K562 (cell line): ENCODE results near the gene SAMD8. TPM values are rescaled to one million over a fixed set of nuclear protein-coding genes. Genes with fewer than 3 reads are reported as not detected.

ENCODE experiments used
- ATAC-seq: fragments of 200-7000 bp; cut with Tn5 transposase; 3 replicates; pipeline ENCODE4 v1.9.1; 2020; ENCODE audit warnings: moderate library complexity
- BruUV-seq: library from RNA; stranded (reverse); fragments of 400-500 nt; replicated peaks from 2 replicates; lab custom pipeline; 2021; lab: Mats Ljungman, UMichigan
- CTCF ChIA-PET: fragments of 300-600 bp; formaldehyde crosslinking; extraction: SDS; loops from one replicate; lab custom pipeline; 2021; ENCODE audit warnings: low intra/inter-chr PET ratio; lab: Yijun Ruan, JAX
- POLR2A ChIA-PET: fragments of 300-600, 350-650 bp; sonication (Branson Sonifier 250); formaldehyde crosslinking; extraction: SDS; loops from one replicate; lab custom pipeline; 2021; ENCODE audit warnings: antibody characterized with exemption, inconsistent platforms; lab: Yijun Ruan, JAX
- DNase-seq, 4 experiments: peaks; one replicate each; pipeline versions ENCODE4 v3.0.0 to v3.0.0-alpha.2; 2011 to 2018; ENCODE audit warnings: low spot score in 3 of 4, mixed read lengths in 3 of 4; ENCODE audit errors: extremely low read depth in 1 of 4
- FAIRE-seq: peaks from 2 replicates; lab custom pipeline; 2011; peaks lifted over from hg19 to GRCh38; lab: Jason Lieb, UNC
- H2AFZ ChIP-seq: 2 replicates; pipeline ENCODE4 v1.6.0; 2011; ENCODE audit warnings: low read depth, low read length, control low read depth, inconsistent platforms
- H3K27ac ChIP-seq: fragments of 200-600 bp; 3 replicates; pipeline ENCODE4 v1.8.0; 2011; ENCODE audit warnings: low read depth, mild to moderate bottlenecking, control low read depth, inconsistent platforms, low read length, moderate library complexity, mixed read lengths; ENCODE audit errors: extremely low read depth
- H3K27me3 ChIP-seq, 2 experiments: fragments of 300-600 bp in 1 of 2; 2 replicates in 1 of 2; 3 replicates in 1 of 2; pipeline versions ENCODE4 v1.6.0 to v1.8.0; 2011; ENCODE audit warnings: inconsistent platforms in 2 of 2, low read length in 2 of 2, mild to moderate bottlenecking in 1 of 2, mixed read lengths in 1 of 2, moderate library complexity in 1 of 2; ENCODE audit not compliant: control insufficient read depth in 2 of 2, insufficient read depth in 2 of 2
- H3K36me3 ChIP-seq: fragments of 300-600 bp; 3 replicates; pipeline ENCODE4 v1.8.0; 2011; ENCODE audit warnings: mild to moderate bottlenecking, low read length, inconsistent platforms; ENCODE audit not compliant: control insufficient read depth, insufficient read depth
- H3K4me1 ChIP-seq, 2 experiments: fragments of 200-600 bp in 1 of 2; replicated peaks in 1 of 2; 2 replicates in 1 of 2; 3 replicates in 1 of 2; pipeline versions ENCODE4 v1.5.1 to v1.8.0; 2011; ENCODE audit warnings: inconsistent platforms in 2 of 2, low read length in 2 of 2, mild to moderate bottlenecking in 1 of 2, mixed read lengths in 1 of 2, moderate library complexity in 1 of 2; ENCODE audit not compliant: control insufficient read depth in 2 of 2, insufficient read depth in 2 of 2
- H3K4me2 ChIP-seq: 2 replicates; pipeline ENCODE4 v1.6.1; 2011; ENCODE audit warnings: low read length, control low read depth, inconsistent platforms, mixed read lengths; ENCODE audit not compliant: insufficient read depth
- H3K4me3 ChIP-seq: fragments of 200-600 bp; sonication (generic), shearing (Covaris generic); 2 replicates; pipeline ENCODE4 v1.5.1; 2016; ENCODE audit warnings: control low read depth, inconsistent platforms
- H3K79me2 ChIP-seq: fragments of 200-600 bp; 3 replicates; pipeline ENCODE4 v1.8.0; 2011; ENCODE audit warnings: low read length, inconsistent platforms; ENCODE audit not compliant: control insufficient read depth, insufficient read depth
- H3K9ac ChIP-seq, 2 experiments: 2 replicates each; pipeline versions ENCODE4 v1.6.0 to v1.6.1; 2011; ENCODE audit warnings: low read depth in 2 of 2, low read length in 2 of 2, control low read depth in 1 of 2, inconsistent platforms in 1 of 2, mild to moderate bottlenecking in 1 of 2, mixed read lengths in 1 of 2; ENCODE audit not compliant: insufficient read depth in 1 of 2
- H3K9me1 ChIP-seq: one replicate; pipeline ENCODE4 v1.6.0; 2011; ENCODE audit warnings: inconsistent platforms, mild to moderate bottlenecking, low read length, moderate library complexity; ENCODE audit not compliant: control insufficient read depth, insufficient read depth
- H3K9me3 ChIP-seq: replicated peaks from 2 replicates; pipeline ENCODE4 v1.5.1; 2011; ENCODE audit warnings: low read depth, low read length, inconsistent platforms; ENCODE audit not compliant: control insufficient read depth, insufficient read depth
- H4K20me1 ChIP-seq: replicated peaks from 2 replicates; pipeline ENCODE4 v1.6.1; 2011; ENCODE audit warnings: low read length, inconsistent platforms, mixed read lengths; ENCODE audit not compliant: control insufficient read depth, insufficient read depth
- BRD4 ChIP-seq: fragments of 200-600 bp; sonication (generic); IDR thresholded peaks from 2 replicates; pipeline ENCODE4 v1.6.1; 2017; ENCODE audit warnings: inconsistent platforms
- CEBPG ChIP-seq, 3 experiments: fragments of 200-800 bp in 1 of 3; sonication (Bioruptor generic) in 1 of 3; sonication (generic) in 1 of 3; formaldehyde crosslinking in 1 of 3; IDR thresholded peaks in 2 of 3; conservative IDR thresholded peaks in 1 of 3; 2 replicates each; pipeline versions ENCODE4 v1.6.1 to v1.8.0; 2016 to 2022; ENCODE audit warnings: missing compliant biosample characterization in 2 of 3, missing genetic modification characterization in 2 of 3, mild to moderate bottlenecking in 1 of 3, missing genetic modification reagents in 1 of 3
- CHD2 ChIP-seq: IDR thresholded peaks from 2 replicates; pipeline ENCODE4 v1.6.1; 2011; ENCODE audit warnings: low read depth, low read length
- EZH2 ChIP-seq: IDR thresholded peaks from 2 replicates; pipeline ENCODE4 v1.6.1; 2012; ENCODE audit warnings: low read depth, mild to moderate bottlenecking, inconsistent platforms, low read length, borderline replicate concordance
- FOXP4 ChIP-seq: sonication (generic); formaldehyde crosslinking; IDR thresholded peaks from 2 replicates; pipeline ENCODE4 v1.8.0; 2022; ENCODE audit warnings: mild to moderate bottlenecking, missing genetic modification reagents, borderline replicate concordance
- HDAC8 ChIP-seq: fragments of 450-650 bp; IDR thresholded peaks from 2 replicates; pipeline ENCODE4 v1.6.1; 2016; ENCODE audit warnings: mild to moderate bottlenecking, missing genetic modification characterization, moderate library complexity, missing compliant biosample characterization
- HNRNPUL1 ChIP-seq: fragments of 200-400 bp; formaldehyde crosslinking; IDR thresholded peaks from 2 replicates; pipeline ENCODE4 v1.6.1; 2017; ENCODE audit warnings: low read length
- JUND ChIP-seq, 2 experiments: IDR thresholded peaks; 2 replicates in 1 of 2; 3 replicates in 1 of 2; pipeline ENCODE4 v1.6.1; 2011; ENCODE audit warnings: borderline replicate concordance in 2 of 2, low read depth in 2 of 2, low read length in 2 of 2, improper control_type of control experiment in 1 of 2, missing biosample characterization in 1 of 2, missing genetic modification characterization in 1 of 2, missing genetic modification reagents in 1 of 2
- PCBP2 ChIP-seq: fragments of 200-400 bp; formaldehyde crosslinking; IDR thresholded peaks from 2 replicates; pipeline ENCODE4 v1.6.1; 2018; ENCODE audit warnings: low read length, low read depth, mild to moderate bottlenecking, moderate library complexity; ENCODE audit not compliant: poor library complexity, severe bottlenecking
- SLC30A9 ChIP-seq: fragments of 250-450 bp; sonication (Bioruptor Pico); IDR thresholded peaks from 2 replicates; pipeline ENCODE4 v1.8.0; 2022; ENCODE audit warnings: mild to moderate bottlenecking, moderate library complexity
- SNIP1 ChIP-seq: fragments of 450-650 bp; IDR thresholded peaks from 2 replicates; pipeline ENCODE4 v1.7.1; 2017; ENCODE audit warnings: low read depth, mild to moderate bottlenecking
- TGIF2 ChIP-seq: sonication (generic); formaldehyde crosslinking; IDR thresholded peaks from 2 replicates; pipeline ENCODE4 v1.8.1; 2022; ENCODE audit warnings: mild to moderate bottlenecking, missing genetic modification reagents, moderate library complexity
- WGBS: fragments of 100-300 bp; shearing (Covaris generic); methylation state at CpG from one replicate; pipeline ENCODE4 v1.1.6; 2016; ENCODE audit warnings: low coverage, mixed read lengths; ENCODE audit not compliant: insufficient coverage; ENCODE audit errors: missing lambda C conversion rate; 5-methylcytosine and 5-hydroxymethylcytosine counted together
- in situ Hi-C: fragments of 300-500 bp; cut with MboI; formaldehyde crosslinking; loops from 4 replicates; pipeline ENCODE4 v1.15.0; 2018; ENCODE audit warnings: inconsistent platforms, mixed read lengths
- intact Hi-C: fragments of 100-400 bp; cut with micrococcal nuclease; formaldehyde crosslinking; loops from 2 replicates; pipeline ENCODE4 v1.14.2; 2022
- polyA plus RNA-seq, 8 experiments: library from polyadenylated mRNA; depleted of rRNA in 4 of 8; stranded (reverse) in 5 of 8; unstranded in 3 of 8; fragments of >200 nt; fragmentation: Nextera tagmentation in 2 of 8; fragmentation: Illumina TruSeq in 1 of 8; extraction: Ambion mirVana in 2 of 8; extraction: Trizol in 1 of 8; gene quantifications; 2 replicates each; pipeline versions ENCODE4 v1.2.1 to v1.2.3, GENCODE V29; 2011 to 2014; ENCODE audit warnings: inconsistent platforms in 1 of 8, missing spikeins in 1 of 8
- total RNA-seq, 7 experiments: library from RNA; depleted of rRNA in 6 of 7; stranded (reverse); fragments of >200 nt in 6 of 7; fragmentation: Illumina TruSeq in 2 of 7; extraction: Trizol in 2 of 7; gene quantifications; 2 replicates each; pipeline versions ENCODE4 v1.2.1 to v1.2.3, GENCODE V29; 2011 to 2021; ENCODE audit warnings: low replicate concordance in 1 of 7
- TF ChIP-seq, protein P1 (sequence below): fragments of 250-450 bp; sonication (Bioruptor Pico); IDR thresholded peaks from 2 replicates; pipeline ENCODE4 v1.5.0; 2020; ENCODE audit warnings: mild to moderate bottlenecking

Gene SAMD8
- total and polyA plus RNA-seq, 9 of the 15 experiments (the other 6 are each of a cell fraction or from before 2014, with no cell fraction given), result 2.7 to 16.1 (median 6.2) TPM

DNA sequence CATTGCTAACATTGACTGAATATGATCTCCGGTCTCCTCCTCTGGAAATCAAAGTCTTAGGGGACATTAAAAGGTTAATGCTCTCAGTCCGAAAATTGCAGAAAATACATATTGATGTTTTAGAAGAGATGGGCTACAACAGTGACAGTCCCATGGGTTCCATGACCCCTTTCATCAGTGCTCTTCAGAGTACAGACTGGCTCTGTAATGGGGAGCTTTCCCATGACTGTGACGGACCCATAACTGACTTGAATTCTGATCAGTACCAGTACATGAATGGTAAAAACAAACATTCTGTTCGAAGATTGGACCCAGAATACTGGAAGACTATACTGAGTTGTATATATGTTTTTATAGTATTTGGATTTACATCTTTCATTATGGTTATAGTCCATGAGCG is 39.2 kb downstream of the SAMD8 start:
- BruUV-seq, result TSS peak; percentile 18
- ATAC-seq (no peak), FAIRE-seq (no peak)
- H3K27me3 ChIP-seq, result no peaks in the 10 kb centered on the region
- in situ Hi-C loops, result no loop called here
- WGBS, result 77% methylated on average over 5 of the region's 5 CpGs
- H4K20me1 ChIP-seq, result no peaks in the 10 kb centered on the region
- H3K4me1 ChIP-seq, result no peaks in the 10 kb centered on the region
- ChIA-PET POLR2A (no interaction called here), CTCF (no interaction called here)
- no peaks in the 10 kb centered on the region for H3K9me1 ChIP-seq
- H3K36me3 ChIP-seq, result peaks cover 21% of the 10 kb centered on the region
- intact Hi-C loops, result no loop called here
- H3K4me3 ChIP-seq, result no peak overlapping the region
- H3K9me3 ChIP-seq, result no peaks in the 10 kb centered on the region
- H3K4me2 ChIP-seq, result no peak overlapping the region
- H3K27ac ChIP-seq, result no peak overlapping the region
- no peak overlapping the region for H3K9ac ChIP-seq
- peaks cover 6% of the 10 kb centered on the region for H3K79me2 ChIP-seq
- H2AFZ ChIP-seq, result no peak overlapping the region
- TF ChIP-seq PCBP2 (no peak), CHD2 (no peak), TGIF2 (no peak)
- TF ChIP-seq, protein P1, sequence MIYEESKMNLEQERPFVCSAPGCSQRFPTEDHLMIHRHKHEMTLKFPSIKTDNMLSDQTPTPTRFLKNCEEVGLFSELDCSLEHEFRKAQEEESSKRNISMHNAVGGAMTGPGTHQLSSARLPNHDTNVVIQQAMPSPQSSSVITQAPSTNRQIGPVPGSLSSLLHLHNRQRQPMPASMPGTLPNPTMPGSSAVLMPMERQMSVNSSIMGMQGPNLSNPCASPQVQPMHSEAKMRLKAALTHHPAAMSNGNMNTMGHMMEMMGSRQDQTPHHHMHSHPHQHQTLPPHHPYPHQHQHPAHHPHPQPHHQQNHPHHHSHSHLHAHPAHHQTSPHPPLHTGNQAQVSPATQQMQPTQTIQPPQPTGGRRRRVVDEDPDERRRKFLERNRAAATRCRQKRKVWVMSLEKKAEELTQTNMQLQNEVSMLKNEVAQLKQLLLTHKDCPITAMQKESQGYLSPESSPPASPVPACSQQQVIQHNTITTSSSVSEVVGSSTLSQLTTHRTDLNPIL, result no peak
- TF ChIP-seq, all 486 proteins: peak for 0
- DNase-seq, result no peak

GRCh38 chr10:75159519-75159918 is 48.1 kb downstream of the SAMD8 start:
- no peak overlapping the region for H2AFZ ChIP-seq
- no peaks in the 10 kb centered on the region for H3K9me1 ChIP-seq
- no peaks in the 10 kb centered on the region for H3K9me3 ChIP-seq
- 77% methylated on average over 4 of the region's 4 CpGs for WGBS
- no peak overlapping the region for H3K9ac ChIP-seq
- H3K27ac ChIP-seq, result no peak overlapping the region
- H3K27me3 ChIP-seq, result no peaks in the 10 kb centered on the region
- ChIA-PET POLR2A (interaction anchor here (0.6 to 2.0 kb wide), 2 partner anchors 13 to 21 kb away, joined by 4 to 6 read pairs; no protein-coding TSS in a partner anchor), CTCF (no interaction called here)
- intact Hi-C loops, result no loop called here
- in situ Hi-C loops, result no loop called here
- ATAC-seq (no peak), FAIRE-seq (peak; percentile 32), DNase-seq (no peak)
- H4K20me1 ChIP-seq, result no peaks in the 10 kb centered on the region
- 0 out of 3 replicates have a peak, but pooled peaks cover 5% of the 10 kb centered on the region for H3K79me2 ChIP-seq
- no peak overlapping the region for H3K4me2 ChIP-seq
- peaks cover 6% of the 10 kb centered on the region; the same call in 2 of the 3 replicates for H3K36me3 ChIP-seq
- H3K4me3 ChIP-seq, result no peak overlapping the region
- no peaks in the 10 kb centered on the region; a peak in 1 of 5 replicates for H3K4me1 ChIP-seq
- BruUV-seq, result no TSS peak
- TF ChIP-seq BRD4 (no peak), EZH2 (no peak), FOXP4 (CRISPR knock-in tag) (no peak), HNRNPUL1 (no peak), SLC30A9 (CRISPR knock-in tag) (no peak), JUND (IDR thresholded peaks at IDR 0.05; ENCODE audit: borderline replicate concordance, low read depth, low read length) (no peak), JUND (tag; IDR thresholded peaks at IDR 0.05; ENCODE audit: borderline replicate concordance, low read depth, low read length) (no peak), SNIP1 (no peak), CEBPG (CRISPR knock-in tag; IDR thresholded peaks at IDR 0.05) (no peak), CEBPG (tag; conservative IDR thresholded peaks at IDR 0.05 in 1 of 2, IDR thresholded peaks at IDR 0.05 in 1 of 2) (no peak), HDAC8 (tag) (no peak)
